MG63 (cell line): ENCODE results near the gene GRIK4. TPM values are rescaled to one million over a fixed set of nuclear protein-coding genes. Genes with fewer than 3 reads are reported as not detected.

Source experiments
- DNase-seq: peaks from one replicate; pipeline ENCODE4 v3.0.0-alpha.2; 2020
- H3K27me3 ChIP-seq: fragments of 250-450 bp; sonication (Bioruptor Pico); 2 replicates; pipeline ENCODE4 v1.5.1; 2020; ENCODE audit warnings: mild to moderate bottlenecking, moderate library complexity
- H3K36me3 ChIP-seq: fragments of 250-450 bp; sonication (Bioruptor Pico); 2 replicates; pipeline ENCODE4 v1.5.1; 2020; ENCODE audit warnings: mild to moderate bottlenecking, moderate library complexity
- H3K4me3 ChIP-seq: fragments of 250-450 bp; sonication (Bioruptor Pico); 2 replicates; pipeline ENCODE4 v1.5.1; 2020; ENCODE audit warnings: mild to moderate bottlenecking, moderate library complexity
- H3K9me3 ChIP-seq: fragments of 250-450 bp; sonication (Bioruptor Pico); 2 replicates; pipeline ENCODE4 v1.5.1; 2020; ENCODE audit warnings: mild to moderate bottlenecking, moderate library complexity
- total RNA-seq: library from RNA; depleted of rRNA; stranded (reverse); fragments of >200 nt; shearing (Covaris generic); gene quantifications from 2 replicates; pipeline ENCODE4 v1.2.3, GENCODE V29; 2014; ENCODE audit warnings: low replicate concordance

The GRIK4 gene
- total RNA-seq, 1 experiment from 2014 or later = not detected

- no peaks in the 10 kb centered on the region for H3K27me3 ChIP-seq
- H3K4me3 ChIP-seq = no peak overlapping the region
- no peak for DNase-seq
- H3K9me3 ChIP-seq = no peaks in the 10 kb centered on the region
- H3K36me3 ChIP-seq = no peaks in the 10 kb centered on the region
Measured at GRCh38 chr11:120867988-120868387, 356.4 kb downstream of the GRIK4 start.

DNA sequence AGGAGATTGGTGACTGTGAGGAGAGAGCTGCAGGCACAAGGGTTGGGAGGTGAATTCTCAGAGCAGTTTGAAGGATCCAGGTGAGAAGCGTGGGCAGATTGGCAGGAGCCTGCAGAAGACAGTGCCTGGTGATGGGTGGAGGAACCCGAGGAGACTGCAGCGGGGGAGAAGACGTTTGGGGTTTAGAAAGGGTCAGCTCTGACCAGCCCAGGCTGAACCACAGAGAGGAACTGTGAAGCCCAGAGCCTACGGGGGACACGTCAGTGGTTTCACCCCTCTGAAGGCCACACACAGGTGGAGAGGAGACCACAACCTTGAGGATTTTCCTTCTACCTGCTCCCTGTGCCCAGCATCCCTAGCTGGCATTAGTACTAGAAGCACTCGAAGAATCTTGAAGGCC, 357.5 kb downstream of the GRIK4 start:
- no peak for DNase-seq
- H3K9me3 ChIP-seq = no peaks in the 10 kb centered on the region
- no peaks in the 10 kb centered on the region for H3K27me3 ChIP-seq
- no peaks in the 10 kb centered on the region for H3K36me3 ChIP-seq
- no peak overlapping the region for H3K4me3 ChIP-seq

DNA sequence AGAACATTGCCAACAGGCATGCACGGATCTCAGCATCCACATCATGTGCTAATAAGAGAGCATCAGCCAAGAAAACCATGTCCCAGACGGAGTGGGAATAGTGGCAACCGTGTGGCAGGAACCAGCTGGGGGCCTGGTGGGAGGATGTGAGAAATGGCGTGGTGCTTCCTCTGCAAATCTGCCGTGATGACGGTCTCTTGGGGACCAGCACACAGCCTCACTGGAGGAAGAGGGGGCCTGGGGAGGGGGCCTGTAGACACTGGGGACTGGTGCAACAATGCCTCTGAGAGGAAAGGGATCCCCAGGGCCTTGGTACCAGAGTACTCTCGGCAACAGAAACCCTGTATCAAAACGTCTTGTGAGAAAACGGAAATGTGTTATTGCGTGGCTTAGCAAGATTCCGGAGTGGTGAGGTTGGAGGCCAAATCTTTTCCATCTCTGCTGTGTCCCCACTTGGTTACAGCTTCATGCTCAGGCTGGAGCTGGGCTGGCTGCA, 358.0 kb downstream of the GRIK4 start:
- Histone ChIP-seq H3K27me3 (no peaks in the 10 kb centered on the region), H3K36me3 (no peaks in the 10 kb centered on the region), H3K9me3 (no peaks in the 10 kb centered on the region), H3K4me3 (no peak overlapping the region)
- no peak for DNase-seq

DNA sequence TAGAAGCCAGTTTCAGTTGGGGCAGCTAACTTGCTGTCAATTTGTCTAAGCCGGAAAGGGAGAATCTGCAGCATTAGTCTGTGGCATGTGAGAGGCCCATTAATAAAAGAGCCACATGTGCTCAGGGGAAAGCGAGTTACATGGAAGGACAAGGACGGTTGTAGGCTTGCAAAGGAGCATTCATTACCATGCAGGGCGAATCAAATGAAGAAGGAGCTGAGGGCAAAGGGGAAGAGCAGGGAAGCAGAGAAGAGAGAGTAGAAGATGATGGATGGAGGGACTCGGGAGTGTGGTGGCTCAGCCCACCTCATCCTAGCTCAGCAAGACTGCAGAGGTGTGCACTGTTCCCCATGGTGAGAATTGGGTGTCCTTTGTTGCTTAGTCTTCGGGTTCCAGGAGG, 359.6 kb downstream of the GRIK4 start:
- Histone ChIP-seq H3K27me3 (no peaks in the 10 kb centered on the region), H3K4me3 (no peak overlapping the region), H3K36me3 (no peaks in the 10 kb centered on the region), H3K9me3 (no peaks in the 10 kb centered on the region)
- DNase-seq = no peak

DNA sequence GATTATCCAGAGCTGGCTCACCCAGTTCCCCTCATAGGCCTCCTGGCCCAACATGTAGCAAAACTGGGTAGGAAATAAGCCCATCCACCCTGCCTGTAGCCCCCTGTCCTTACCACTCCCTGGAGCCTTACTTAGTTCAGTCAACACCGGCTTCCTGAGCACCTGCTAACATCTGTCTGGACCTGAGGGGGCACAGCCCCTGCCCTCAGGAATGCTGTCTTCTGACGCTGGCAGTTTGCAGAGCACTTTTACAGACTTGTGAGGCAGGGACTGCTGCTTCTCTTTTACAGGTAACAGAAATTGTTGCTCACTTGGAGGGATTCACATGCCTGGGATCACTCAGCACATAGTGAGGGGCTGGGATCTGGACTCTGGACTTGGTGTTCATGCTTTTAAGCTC, 360.4 kb downstream of the GRIK4 start:
- no peaks in the 10 kb centered on the region for H3K36me3 ChIP-seq
- H3K4me3 ChIP-seq = no peak overlapping the region
- no peaks in the 10 kb centered on the region for H3K9me3 ChIP-seq
- H3K27me3 ChIP-seq = no peaks in the 10 kb centered on the region
- no peak for DNase-seq

DNA sequence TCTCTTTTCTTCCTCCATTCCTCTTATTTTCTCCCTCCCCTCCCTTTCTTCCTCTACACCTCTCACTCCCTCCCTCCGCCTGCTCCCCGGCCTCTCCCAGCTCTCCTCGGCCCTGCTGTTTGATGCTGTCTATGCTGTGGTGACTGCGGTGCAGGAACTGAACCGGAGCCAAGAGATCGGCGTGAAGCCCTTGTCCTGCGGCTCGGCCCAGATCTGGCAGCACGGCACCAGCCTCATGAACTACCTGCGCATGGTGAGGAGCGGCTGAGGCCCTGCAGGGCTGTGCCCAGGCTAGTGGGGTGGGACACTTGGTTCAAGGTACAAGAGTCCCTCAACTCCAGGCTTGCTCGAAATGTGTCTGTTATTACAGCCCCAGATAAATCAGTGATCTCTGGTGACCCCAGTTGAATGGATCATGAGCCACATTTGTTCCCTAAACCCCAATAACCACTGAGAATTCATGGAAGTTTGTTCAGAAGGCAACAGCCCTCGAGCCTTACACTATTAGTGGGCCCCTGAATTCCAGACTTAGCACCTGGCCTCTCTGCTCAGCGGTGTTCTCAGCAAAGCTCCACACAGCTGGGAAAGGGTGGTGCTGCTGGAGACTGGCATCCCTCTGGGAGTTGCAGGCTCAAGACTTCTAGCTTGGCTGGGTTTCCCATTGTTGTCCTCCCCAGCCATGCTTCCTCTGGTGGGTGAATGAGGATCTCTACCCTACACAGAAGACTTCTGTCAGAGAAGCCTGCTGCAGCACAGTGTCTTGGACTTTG, 362.6 kb downstream of the GRIK4 start:
- Histone ChIP-seq H3K27me3 (no peaks in the 10 kb centered on the region), H3K36me3 (no peaks in the 10 kb centered on the region), H3K4me3 (no peak overlapping the region), H3K9me3 (no peaks in the 10 kb centered on the region)
- DNase-seq = no peak

DNA sequence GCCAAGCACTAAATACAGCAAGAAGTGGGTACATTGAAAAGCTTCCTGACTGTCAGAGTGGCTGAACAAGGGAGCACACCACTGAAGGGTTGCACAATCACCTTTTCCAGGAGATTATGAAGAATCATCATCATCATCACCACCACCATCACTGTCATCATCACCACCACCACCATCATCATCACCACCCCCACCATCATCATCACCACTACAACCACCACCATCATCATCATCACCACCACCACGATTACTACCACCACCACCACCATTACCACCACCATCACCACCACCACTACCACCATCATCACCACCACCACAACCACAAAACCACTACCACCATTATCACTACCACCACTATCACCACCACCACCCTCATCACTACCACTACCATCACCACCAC, 364.4 kb downstream of the GRIK4 start:
- H3K36me3 ChIP-seq = no peaks in the 10 kb centered on the region
- H3K4me3 ChIP-seq = no peak overlapping the region
- H3K27me3 ChIP-seq = no peaks in the 10 kb centered on the region
- H3K9me3 ChIP-seq = no peaks in the 10 kb centered on the region
- DNase-seq = no peak

- no peaks in the 10 kb centered on the region for H3K36me3 ChIP-seq
- H3K9me3 ChIP-seq = no peaks in the 10 kb centered on the region
- no peak for DNase-seq
- H3K4me3 ChIP-seq = no peak overlapping the region
- H3K27me3 ChIP-seq = no peaks in the 10 kb centered on the region
Measured at GRCh38 chr11:120877746-120878365, 366.3 kb downstream of the GRIK4 start.

GRCh38 chr11:120878781-120879180, 367.2 kb downstream of the GRIK4 start:
- Histone ChIP-seq H3K9me3 (no peaks in the 10 kb centered on the region), H3K27me3 (no peaks in the 10 kb centered on the region), H3K36me3 (no peaks in the 10 kb centered on the region), H3K4me3 (no peak overlapping the region)
- no peak for DNase-seq

- H3K27me3 ChIP-seq = no peaks in the 10 kb centered on the region
- H3K4me3 ChIP-seq = no peak overlapping the region
Measured at GRCh38 chr11:120880498-120881175, 369.1 kb downstream of the GRIK4 start.

GRCh38 chr11:120881596-120881995, 370.0 kb downstream of the GRIK4 start:
- H3K36me3 ChIP-seq = no peaks in the 10 kb centered on the region
- no peak overlapping the region for H3K4me3 ChIP-seq
- DNase-seq = no peak
- no peaks in the 10 kb centered on the region for H3K27me3 ChIP-seq
- no peaks in the 10 kb centered on the region for H3K9me3 ChIP-seq

More at GRCh38 chr11:120880498-120881175, 369.1 kb downstream of the GRIK4 start:
- no peak for DNase-seq
- Histone ChIP-seq H3K9me3 (no peaks in the 10 kb centered on the region), H3K36me3 (no peaks in the 10 kb centered on the region)

GRCh38 chr11:120882175-120882574, 370.6 kb downstream of the GRIK4 start:
- no peak overlapping the region for H3K4me3 ChIP-seq
- H3K9me3 ChIP-seq = no peaks in the 10 kb centered on the region
- DNase-seq = no peak
- H3K27me3 ChIP-seq = no peaks in the 10 kb centered on the region
- no peaks in the 10 kb centered on the region for H3K36me3 ChIP-seq

- Histone ChIP-seq H3K9me3 (no peaks in the 10 kb centered on the region), H3K27me3 (no peaks in the 10 kb centered on the region), H3K4me3 (no peak overlapping the region), H3K36me3 (no peaks in the 10 kb centered on the region)
- peak; percentile 82 for DNase-seq
Measured at GRCh38 chr11:120883404-120884080, 372.0 kb downstream of the GRIK4 start.

GRCh38 chr11:120884154-120885020, 372.8 kb downstream of the GRIK4 start:
- no peaks in the 10 kb centered on the region for H3K36me3 ChIP-seq
- no peak for DNase-seq
- H3K27me3 ChIP-seq = no peaks in the 10 kb centered on the region
- no peak overlapping the region for H3K4me3 ChIP-seq
- no peaks in the 10 kb centered on the region for H3K9me3 ChIP-seq

- DNase-seq = no peak
- Histone ChIP-seq H3K36me3 (no peaks in the 10 kb centered on the region), H3K4me3 (no peak overlapping the region), H3K27me3 (no peaks in the 10 kb centered on the region), H3K9me3 (no peaks in the 10 kb centered on the region)
Measured at GRCh38 chr11:120890609-120891320, 379.2 kb downstream of the GRIK4 start.
